Measurements from ENCODE around the gene ANLN.
"Not testable (repeated sequence)": the region's sequence is repeated elsewhere in the genome, so short reads cannot be mapped to it uniquely, and the experiment has no call there.

The ANLN gene

DNA sequence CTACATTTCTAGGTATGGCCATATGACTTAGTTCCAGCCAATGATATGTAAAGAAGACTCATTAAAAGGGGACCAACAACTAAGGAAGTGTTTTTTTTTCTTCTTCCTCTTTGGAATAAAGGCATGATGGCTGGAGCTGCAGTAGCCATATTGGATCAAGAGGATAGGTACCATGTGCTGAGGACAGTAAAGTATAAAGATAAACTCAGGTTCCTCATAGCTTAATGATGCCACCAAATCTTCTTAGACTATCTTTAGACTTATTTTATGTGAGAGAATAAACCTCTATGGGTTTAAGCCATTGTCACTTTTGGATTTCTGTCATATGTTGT, 85.3 kb downstream of the ANLN start:
- peaks cover 13% of the 10 kb centered on the region for H3K9me3 Mint-ChIP-seq
- peaks cover 26% of the 10 kb centered on the region for H3K4me1 Mint-ChIP-seq (ENCODE audit: low read depth)
- DNase-seq, result no peak
- peak overlapping the region; percentile 10 for H3K27ac Mint-ChIP-seq
- H3K4me3 Mint-ChIP-seq, result no peak overlapping the region
- H3K36me3 Mint-ChIP-seq (ENCODE audit: low read depth), result no peaks in the 10 kb centered on the region
- no peaks in the 10 kb centered on the region for H3K27me3 Mint-ChIP-seq

DNA sequence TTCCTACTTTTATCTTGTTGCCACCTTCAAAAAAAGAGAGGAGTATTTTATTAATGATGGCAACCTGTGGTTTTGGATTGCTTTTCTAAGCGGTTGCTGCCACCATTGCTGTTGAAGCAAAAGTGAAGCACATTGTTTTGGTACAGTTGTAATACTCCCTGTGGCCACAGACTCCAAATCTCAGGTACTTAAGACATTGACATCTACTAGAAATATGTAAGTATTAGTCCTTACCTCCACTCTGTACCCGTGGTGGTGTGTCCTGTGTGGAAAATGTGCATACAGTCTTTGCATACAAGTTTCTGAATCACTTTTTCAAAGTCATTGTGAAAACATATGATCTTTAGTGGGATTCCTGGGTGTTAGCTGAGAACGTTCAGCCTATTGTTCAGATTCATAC, 85.7 kb downstream of the ANLN start:
- Mint-ChIP-seq H3K36me3 (ENCODE audit: low read depth) (no peaks in the 10 kb centered on the region), H3K4me1 (ENCODE audit: low read depth) (peaks cover 29% of the 10 kb centered on the region), H3K27ac (peak overlapping the region; percentile 46), H3K4me3 (no peak overlapping the region), H3K9me3 (peaks cover 14% of the 10 kb centered on the region), H3K27me3 (no peaks in the 10 kb centered on the region)
- DNase-seq, result no peak

DNA sequence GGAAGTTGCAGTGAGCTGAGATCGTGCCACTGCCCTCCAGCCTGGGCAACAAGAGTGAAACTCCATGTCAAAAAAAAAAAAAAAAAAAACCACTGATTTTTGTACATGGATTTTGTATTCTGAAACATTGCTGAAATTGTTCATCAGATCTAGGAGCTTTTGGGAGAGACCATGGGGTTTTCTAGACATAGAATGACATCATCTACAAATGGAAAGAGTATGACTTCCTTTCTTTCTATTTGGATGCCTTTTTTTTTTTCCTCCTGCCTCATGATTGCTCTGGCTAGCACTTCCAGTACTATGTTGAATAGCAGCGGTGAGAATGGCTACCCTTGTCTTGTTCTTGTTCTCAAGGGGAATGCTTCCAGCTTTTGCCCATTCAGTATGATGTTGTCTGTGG, 89.1 kb downstream of the ANLN start:
- H3K27ac Mint-ChIP-seq, result no peak overlapping the region
- no peaks in the 10 kb centered on the region for H3K36me3 Mint-ChIP-seq (ENCODE audit: low read depth)
- peaks cover 30% of the 10 kb centered on the region for H3K4me1 Mint-ChIP-seq (ENCODE audit: low read depth)
- peaks cover 21% of the 10 kb centered on the region for H3K9me3 Mint-ChIP-seq
- no peak for DNase-seq
- no peaks in the 10 kb centered on the region for H3K27me3 Mint-ChIP-seq
- H3K4me3 Mint-ChIP-seq, result no peak overlapping the region

DNA sequence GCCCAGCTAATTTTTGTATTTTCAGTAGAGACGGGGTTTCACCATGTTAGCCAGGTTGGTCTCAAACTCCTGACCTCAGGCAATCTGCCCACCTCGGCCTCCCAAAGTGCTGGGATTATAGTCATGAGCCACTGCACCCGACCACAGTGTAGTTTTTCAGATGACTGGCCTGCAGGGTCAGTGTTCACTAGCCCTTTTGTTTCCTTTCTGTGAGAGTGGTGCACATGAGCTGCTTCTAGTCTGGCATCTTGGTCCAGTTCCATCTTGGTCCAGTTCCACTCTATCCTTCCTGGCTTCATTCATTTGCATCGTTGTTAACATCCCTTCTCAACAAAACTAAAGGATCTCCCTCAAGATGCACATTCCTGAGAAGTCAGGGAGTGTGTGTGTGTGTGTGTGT, 94.2 kb downstream of the ANLN start:
- not testable (repeated sequence) for H3K4me1 Mint-ChIP-seq (ENCODE audit: low read depth); DNase-seq

DNA sequence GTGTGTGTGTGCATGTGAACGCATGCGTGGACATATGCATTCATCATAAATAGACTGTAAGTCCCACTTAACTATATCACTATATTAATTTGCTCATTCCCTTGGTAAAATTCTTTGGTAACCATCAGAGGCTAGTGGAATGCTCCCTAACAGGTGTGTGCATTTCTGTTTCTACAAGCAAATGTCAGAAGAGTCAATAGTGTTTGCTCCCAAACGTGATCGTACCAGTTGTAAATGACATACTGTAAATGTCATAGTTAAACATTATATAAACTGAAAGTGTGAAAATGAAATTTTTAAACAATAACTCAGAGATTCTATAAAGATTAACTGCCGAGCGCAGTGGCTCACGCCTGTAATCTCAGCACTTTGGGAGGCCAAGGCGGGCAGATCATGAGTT, 94.6 kb downstream of the ANLN start:
- Mint-ChIP-seq H3K9me3 (peaks cover 15% of the 10 kb centered on the region), H3K4me1 (ENCODE audit: low read depth) (peaks cover 8% of the 10 kb centered on the region), H3K4me3 (no peak overlapping the region), H3K36me3 (ENCODE audit: low read depth) (no peaks in the 10 kb centered on the region), H3K27ac (no peak overlapping the region), H3K27me3 (no peaks in the 10 kb centered on the region)
- DNase-seq, result no peak

More for the DNA sequence above, 94.2 kb downstream of the ANLN start:
- H3K36me3 Mint-ChIP-seq (ENCODE audit: low read depth); H3K4me3 Mint-ChIP-seq; H3K27ac Mint-ChIP-seq; H3K27me3 Mint-ChIP-seq: not testable (repeated sequence)
- H3K9me3 Mint-ChIP-seq, result peaks cover 20% of the 10 kb centered on the region

DNA sequence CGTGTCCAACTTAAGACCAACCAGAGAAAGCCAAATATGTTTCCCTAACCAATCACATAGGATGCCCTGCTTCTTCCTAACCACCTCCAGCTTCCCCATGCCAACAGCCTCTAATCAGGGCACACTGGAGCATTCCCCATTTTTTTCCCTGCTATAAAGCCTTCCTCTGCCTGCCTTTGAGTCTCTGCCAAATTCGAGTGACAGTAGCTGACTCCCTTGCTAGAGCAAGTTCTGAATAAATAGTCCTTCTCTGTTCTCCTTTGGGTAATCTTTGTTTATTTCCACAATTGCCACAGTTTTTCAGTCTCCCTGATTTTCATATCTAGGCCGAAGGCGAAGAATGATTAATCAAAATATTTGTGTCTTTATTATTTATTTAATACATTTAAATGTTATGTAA, 96.7 kb downstream of the ANLN start:
- DNase-seq, result no peak
- H3K27ac Mint-ChIP-seq, result no peak overlapping the region
- no peaks in the 10 kb centered on the region for H3K36me3 Mint-ChIP-seq (ENCODE audit: low read depth)
- peaks cover 2% of the 10 kb centered on the region for H3K4me1 Mint-ChIP-seq (ENCODE audit: low read depth)
- H3K27me3 Mint-ChIP-seq, result no peaks in the 10 kb centered on the region
- no peak overlapping the region for H3K4me3 Mint-ChIP-seq
- H3K9me3 Mint-ChIP-seq, result peaks cover 2% of the 10 kb centered on the region

DNA sequence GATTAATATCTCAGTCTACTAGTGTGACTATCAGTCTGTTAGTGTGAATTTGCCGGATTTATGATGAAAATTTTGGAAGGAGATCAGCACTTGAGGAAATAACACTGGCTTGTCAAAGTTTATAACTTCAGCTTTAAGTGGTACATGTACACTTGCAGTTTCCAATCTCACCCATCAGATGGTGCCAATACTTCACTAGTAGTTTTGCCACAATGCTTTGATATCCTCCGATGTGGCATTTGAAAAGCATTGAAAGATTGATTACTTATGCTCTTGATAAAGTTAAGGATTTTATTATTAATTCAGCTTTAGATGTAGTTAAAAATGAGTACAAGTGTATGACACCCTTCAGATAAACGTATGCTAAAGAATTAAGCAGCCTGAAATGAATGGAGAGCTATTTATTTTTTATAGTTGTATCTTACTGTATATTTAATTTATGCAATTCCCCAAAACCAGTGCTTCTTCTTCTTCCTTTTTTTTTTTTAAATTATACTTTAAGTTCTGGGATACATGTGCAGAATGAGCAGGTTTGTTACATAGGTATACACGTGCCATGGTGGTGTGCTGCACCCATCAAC, 98.2 kb downstream of the ANLN start:
- peaks cover 2% of the 10 kb centered on the region for H3K4me1 Mint-ChIP-seq (ENCODE audit: low read depth)
- H3K4me3 Mint-ChIP-seq, result no peak overlapping the region
- no peak for DNase-seq
- H3K27me3 Mint-ChIP-seq, result no peaks in the 10 kb centered on the region
- no peak overlapping the region for H3K27ac Mint-ChIP-seq
- no peaks in the 10 kb centered on the region for H3K9me3 Mint-ChIP-seq
- no peaks in the 10 kb centered on the region for H3K36me3 Mint-ChIP-seq (ENCODE audit: low read depth)

DNA sequence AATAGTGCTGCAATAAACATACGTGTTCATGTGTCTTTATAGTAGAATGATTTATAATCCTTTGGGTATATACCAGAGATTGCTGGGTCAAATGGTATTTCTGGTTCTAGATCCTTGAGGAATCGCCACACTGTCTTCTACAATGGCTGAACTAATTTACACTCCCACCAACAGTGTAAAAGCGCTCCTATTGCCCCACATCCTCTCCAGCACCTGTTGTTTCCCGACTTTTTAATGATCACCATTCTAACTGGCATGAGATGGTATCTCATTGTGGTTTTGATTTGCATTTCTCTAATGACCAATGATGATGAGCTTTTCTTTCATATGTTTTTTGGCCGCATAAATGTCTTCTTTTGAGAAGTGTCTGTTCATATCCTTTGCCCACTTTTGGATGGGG, 99.0 kb downstream of the ANLN start:
- not testable (repeated sequence) for H3K4me3 Mint-ChIP-seq; H3K36me3 Mint-ChIP-seq (ENCODE audit: low read depth); H3K4me1 Mint-ChIP-seq (ENCODE audit: low read depth); H3K27me3 Mint-ChIP-seq; H3K27ac Mint-ChIP-seq; DNase-seq; H3K9me3 Mint-ChIP-seq

DNA sequence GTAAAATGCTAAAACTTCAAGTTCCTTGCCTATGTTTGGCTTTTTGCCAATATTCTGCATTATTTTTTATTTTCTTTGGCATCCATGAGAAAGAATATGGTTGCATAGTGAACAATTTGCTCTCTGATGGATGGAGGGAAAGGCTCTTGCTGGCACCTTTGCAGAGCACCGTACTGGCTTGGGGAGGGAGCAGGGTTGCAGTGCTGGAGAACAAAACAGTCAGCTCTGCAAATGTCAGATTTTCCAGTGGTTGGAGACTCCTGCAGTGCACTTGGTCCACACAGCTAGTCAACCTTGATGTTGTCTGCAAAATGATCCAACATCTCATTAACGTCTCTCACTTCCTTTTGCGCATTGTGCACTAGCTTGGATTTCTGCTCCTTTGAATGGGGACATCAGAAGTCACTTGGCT, 100.8 kb downstream of the ANLN start:
- Mint-ChIP-seq H3K36me3 (ENCODE audit: low read depth) (no peaks in the 10 kb centered on the region), H3K9me3 (no peaks in the 10 kb centered on the region), H3K4me3 (no peak overlapping the region), H3K27ac (no peak overlapping the region), H3K27me3 (no peaks in the 10 kb centered on the region), H3K4me1 (ENCODE audit: low read depth) (peaks cover 2% of the 10 kb centered on the region)
- DNase-seq, result no peak

DNA sequence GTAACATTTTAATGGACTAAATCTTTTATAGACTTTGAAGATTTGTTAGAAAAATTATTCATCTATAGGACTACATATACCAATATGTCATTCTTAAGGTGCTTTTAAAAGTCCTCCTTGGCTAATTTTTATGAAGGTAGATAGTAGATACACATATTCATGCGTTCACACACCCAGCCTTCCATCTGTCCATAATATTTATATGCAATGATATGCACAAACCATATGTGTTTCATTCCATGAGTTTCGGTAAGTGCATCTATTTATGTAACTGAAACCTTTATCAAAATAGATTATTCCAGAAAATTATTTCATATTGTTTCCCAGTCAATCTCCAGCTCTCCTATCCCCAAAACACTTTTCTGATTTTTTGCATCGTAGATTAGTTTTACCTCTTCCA, 101.7 kb downstream of the ANLN start:
- no peaks in the 10 kb centered on the region for H3K36me3 Mint-ChIP-seq (ENCODE audit: low read depth)
- H3K9me3 Mint-ChIP-seq, result no peaks in the 10 kb centered on the region
- DNase-seq, result no peak
- peaks cover 2% of the 10 kb centered on the region for H3K4me1 Mint-ChIP-seq (ENCODE audit: low read depth)
- no peaks in the 10 kb centered on the region for H3K27me3 Mint-ChIP-seq
- no peak overlapping the region for H3K27ac Mint-ChIP-seq
- H3K4me3 Mint-ChIP-seq, result no peak overlapping the region

DNA sequence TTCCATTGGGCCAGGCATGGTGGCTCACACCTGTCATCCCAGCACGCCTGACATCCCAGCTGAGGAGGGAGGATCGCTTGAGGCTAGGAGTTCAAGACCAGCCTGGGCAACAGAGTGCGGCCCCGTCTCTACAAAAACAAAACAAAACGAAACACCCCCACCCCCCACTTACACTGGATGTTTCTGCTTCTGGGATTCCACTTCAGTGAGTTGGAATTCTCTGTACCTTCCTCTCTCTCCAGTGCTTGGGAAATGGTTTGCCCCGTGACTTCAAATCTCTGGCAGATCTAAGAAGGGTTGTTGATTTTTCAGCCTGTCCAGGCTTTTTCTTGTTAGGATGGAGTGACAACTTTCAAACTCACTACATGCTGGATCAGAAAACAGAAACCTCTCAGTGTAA, 106.9 kb downstream of the ANLN start:
- no peaks in the 10 kb centered on the region for H3K36me3 Mint-ChIP-seq (ENCODE audit: low read depth)
- no peak overlapping the region for H3K27ac Mint-ChIP-seq
- peaks cover 8% of the 10 kb centered on the region for H3K27me3 Mint-ChIP-seq
- peaks cover 2% of the 10 kb centered on the region for H3K4me1 Mint-ChIP-seq (ENCODE audit: low read depth)
- H3K4me3 Mint-ChIP-seq, result no peak overlapping the region
- DNase-seq, result no peak
- H3K9me3 Mint-ChIP-seq, result no peaks in the 10 kb centered on the region

DNA sequence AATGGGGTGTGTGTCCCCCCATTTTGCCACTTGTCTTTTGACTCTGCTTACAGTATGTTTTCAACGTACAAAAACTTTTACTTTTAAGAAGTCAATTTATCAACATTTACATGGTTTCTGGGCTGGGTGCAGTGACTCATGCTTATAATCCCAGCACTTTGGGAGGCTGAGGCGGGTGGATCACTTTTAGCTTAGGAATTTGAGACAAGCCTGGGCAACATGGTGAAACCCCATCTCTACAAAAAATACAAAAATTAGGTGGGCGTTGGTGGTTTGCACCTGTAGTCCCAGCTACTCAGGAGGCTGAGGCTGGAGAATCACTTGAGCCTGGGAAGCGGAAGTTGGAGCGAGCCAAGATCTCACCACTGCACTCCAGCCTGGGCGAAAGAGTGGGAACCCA, 107.5 kb downstream of the ANLN start:
- DNase-seq; H3K27me3 Mint-ChIP-seq; H3K36me3 Mint-ChIP-seq (ENCODE audit: low read depth); H3K4me1 Mint-ChIP-seq (ENCODE audit: low read depth); H3K9me3 Mint-ChIP-seq; H3K27ac Mint-ChIP-seq; H3K4me3 Mint-ChIP-seq: not testable (repeated sequence)

DNA sequence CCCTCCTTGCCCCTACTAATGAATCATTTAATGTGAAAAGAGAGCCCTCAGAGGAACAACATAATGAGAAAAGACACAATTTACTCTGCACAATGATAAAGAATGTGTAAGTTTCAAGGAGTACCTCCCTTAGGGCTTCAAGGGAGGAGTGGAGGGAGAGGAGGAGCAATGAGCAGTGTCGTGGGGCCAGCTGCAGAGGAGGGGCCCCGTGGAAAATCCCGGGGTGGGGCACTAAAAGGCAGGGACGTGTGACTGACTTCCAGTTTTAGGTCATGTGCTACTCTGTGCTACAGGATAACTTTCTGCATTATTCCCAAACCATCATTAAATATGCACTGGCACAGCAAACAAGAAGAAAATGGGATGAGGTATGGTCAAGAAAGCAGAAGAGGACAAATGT, 108.1 kb downstream of the ANLN start:
- H3K27me3 Mint-ChIP-seq, result peaks cover 8% of the 10 kb centered on the region
- no peak for DNase-seq
- no peak overlapping the region for H3K4me3 Mint-ChIP-seq
- no peaks in the 10 kb centered on the region for H3K9me3 Mint-ChIP-seq
- H3K4me1 Mint-ChIP-seq (ENCODE audit: low read depth), result peaks cover 2% of the 10 kb centered on the region
- no peak overlapping the region for H3K27ac Mint-ChIP-seq
- no peaks in the 10 kb centered on the region for H3K36me3 Mint-ChIP-seq (ENCODE audit: low read depth)
